Umbilical cord (tissue), 2 donors: ENCODE data around the gene HIP1R. TPM values are rescaled to one million over a fixed set of nuclear protein-coding genes. Genes with fewer than 3 reads are reported as not detected.

ENCODE experiments used
- DNase-seq: peaks from one replicate; pipeline ENCODE4 v3.0.0-alpha.2; 2015; ENCODE audit warnings: low spot score
- total RNA-seq: library from RNA; depleted of rRNA; stranded (reverse); fragments of >200 nt; gene quantifications from one replicate; pipeline ENCODE4 v1.2.3, GENCODE V29; 2014; ENCODE audit warnings: low replicate concordance; ENCODE audit not compliant: insufficient read depth

The HIP1R gene
- total RNA-seq, 1 donor from 2014 or later, result 12.0 TPM

DNA sequence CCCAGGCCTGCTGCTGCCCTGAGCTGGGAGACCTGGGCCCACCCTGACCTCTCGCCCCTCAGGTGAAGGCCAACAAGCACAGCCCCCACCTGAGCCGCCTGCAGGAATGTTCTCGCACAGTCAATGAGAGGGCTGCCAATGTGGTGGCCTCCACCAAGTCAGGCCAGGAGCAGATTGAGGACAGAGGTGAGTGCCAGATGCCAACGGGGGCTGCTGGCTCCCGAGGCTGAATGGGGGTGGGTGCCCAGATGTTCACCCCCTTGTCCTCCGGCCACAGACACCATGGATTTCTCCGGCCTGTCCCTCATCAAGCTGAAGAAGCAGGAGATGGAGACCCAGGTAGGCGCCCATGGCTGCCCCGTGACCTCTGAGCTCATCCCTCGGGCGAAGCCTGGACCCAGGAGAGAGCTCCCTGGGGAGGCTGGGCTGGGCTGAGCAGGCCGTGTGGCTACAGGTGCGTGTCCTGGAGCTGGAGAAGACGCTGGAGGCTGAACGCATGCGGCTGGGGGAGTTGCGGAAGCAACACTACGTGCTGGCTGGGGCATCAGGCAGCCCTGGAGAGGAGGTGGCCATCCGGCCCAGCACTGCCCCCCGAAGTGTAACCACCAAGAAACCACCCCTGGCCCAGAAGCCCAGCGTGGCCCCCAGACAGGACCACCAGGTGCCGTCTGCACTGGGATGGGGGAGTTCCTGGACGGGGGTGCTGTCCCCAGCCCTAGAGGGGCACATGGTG, 25.8 kb downstream of the HIP1R start:
- no peak for DNase-seq

DNA sequence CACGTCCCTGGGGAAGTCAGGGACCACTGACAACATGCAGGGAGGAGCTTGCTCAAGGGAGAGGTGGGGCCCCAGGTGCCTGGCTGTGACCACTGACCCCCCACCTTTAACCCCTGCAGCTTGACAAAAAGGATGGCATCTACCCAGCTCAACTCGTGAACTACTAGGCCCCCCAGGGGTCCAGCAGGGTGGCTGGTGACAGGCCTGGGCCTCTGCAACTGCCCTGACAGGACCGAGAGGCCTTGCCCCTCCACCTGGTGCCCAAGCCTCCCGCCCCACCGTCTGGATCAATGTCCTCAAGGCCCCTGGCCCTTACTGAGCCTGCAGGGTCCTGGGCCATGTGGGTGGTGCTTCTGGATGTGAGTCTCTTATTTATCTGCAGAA, 26.3 kb downstream of the HIP1R start:
- no peak for DNase-seq

DNA sequence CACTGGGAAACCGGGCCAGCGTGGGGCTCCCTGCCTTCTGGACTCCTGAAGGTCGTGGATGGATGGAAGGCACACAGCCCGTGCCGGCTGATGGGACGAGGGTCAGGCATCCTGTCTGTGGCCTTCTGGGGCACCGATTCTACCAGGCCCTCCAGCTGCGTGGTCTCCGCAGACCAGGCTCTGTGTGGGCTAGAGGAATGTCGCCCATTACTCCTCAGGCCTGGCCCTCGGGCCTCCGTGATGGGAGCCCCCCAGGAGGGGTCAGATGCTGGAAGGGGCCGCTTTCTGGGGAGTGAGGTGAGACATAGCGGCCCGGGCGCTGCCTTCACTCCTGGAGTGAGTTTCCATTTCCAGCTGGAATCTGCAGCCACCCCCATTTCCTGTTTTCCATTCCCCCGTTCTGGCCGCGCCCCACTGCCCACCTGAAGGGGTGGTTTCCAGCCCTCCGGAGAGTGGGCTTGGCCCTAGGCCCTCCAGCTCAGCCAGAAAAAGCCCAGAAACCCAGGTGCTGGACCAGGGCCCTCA, 26.9 kb downstream of the HIP1R start:
- no peak for DNase-seq

DNA sequence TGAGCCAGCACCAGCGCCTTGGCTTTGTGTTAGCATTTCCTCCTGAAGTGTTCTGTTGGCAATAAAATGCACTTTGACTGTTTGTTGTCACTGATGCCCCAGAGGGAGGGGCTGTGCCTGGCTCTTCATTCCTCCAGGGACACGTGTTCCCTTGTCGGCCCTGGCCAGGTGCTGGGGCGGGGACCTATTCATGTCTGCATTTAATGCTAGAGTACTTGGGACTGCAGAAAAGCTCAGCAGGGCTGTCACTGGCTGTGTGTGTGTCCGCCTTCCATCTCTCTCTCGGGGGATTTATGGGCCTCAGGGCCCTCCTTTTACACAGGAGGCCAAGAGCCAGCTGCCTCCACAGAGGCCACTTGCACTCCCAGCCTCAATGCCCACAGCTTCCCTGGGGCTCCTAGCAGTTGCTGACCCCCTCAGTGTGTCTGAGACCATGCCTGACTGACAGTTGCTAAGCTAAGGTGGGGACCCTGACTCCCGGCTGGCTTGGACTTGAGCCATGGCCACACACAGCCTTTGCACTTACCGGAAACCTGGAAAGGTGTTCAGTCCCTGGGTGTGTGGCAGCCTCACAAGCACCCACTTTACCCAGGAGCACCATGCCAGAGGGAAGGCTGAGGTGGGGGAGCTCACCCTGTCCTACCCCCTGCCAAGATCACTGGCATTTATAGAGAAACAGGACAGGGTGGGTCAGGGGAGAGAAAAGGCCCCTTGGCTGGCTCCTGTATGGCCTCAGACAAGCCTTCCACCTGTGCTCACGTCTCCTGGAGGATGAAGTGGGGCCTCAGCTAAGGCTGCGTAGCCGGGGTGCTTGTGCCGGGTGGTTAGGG, 27.8 kb downstream of the HIP1R start:
- DNase-seq, result no peak

DNA sequence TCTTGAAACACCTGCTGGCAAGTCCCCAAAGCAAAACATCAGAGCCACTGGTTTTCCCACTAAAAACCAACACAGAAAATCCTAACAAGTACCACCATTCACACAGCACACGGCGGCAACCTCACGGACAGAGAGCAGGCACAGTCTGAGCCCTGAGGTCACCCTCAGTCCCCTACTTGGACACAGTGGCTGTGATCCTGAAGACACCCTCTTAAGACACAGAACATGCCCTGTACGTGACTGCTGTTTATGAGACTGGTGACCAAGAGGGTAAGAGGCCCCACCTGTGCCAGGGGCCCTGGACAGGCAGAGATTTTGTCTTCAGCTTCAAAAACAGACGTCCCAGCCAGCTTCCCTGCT, 29.6 kb downstream of the HIP1R start:
- no peak for DNase-seq

DNA sequence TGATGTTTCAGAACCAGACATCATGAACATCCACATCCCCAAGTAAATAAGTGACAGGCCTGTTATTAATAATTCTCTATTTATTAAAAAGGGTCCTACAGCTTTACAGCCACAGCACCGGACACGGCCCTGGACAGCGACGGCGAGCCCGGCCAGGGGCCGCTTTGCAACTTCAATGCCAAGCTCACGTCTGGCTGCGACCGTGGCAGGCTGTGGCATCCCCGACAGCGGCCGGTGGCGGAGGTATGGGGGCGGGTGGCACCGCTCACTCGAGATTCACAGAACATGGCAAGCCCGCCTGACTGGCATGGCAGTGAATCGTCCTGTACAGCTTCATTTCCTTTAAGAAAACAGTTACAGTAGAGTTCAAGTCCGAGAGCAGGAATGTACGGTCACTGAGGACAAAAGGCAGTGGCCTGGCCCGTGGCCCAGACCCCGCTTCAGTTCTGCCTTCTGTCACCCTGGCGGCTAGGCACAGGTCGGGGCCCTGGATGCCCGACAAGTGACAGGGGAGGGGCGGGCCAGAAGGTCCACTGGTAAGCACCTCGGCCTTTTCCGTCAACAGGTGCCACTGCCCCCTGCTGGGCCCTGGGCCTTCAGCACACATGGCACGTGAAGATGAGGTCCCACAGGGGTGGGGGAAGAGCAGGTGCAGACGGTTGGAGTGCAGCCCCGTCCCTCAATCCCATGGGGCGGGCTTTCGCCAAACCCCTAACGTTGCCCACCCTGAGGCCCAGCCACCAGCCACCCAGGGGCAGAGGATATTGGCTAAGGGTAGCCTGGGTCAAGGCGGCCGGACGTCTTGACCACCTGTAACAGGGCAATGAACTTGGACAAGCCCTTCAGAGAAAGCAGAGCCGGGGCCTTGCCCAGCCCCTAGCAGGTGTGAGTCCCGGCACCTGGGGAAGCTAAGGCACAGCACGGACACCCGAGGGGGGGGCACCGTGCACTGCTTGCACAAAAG, 30.3 kb downstream of the HIP1R start:
- DNase-seq, result no peak

DNA sequence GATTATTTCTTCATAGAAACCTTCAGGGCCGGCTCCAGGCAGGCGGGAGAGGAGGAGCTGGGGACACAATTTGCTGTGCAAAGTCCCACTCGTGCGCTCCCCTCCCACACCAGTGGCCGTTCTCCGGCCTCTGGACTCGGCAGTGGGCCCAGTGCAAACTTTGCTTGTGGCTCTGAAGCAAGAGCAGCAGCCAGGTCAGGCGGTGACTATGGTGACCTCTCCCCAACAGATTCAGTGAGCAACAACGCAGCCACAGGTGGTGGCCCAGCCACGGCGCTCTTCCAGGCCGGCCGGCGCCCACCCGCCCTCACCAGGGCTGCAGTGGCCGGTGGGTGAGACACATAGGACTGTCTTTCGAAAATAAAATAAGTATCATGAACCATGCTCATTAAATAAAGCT, 31.1 kb downstream of the HIP1R start:
- DNase-seq, result no peak

DNA sequence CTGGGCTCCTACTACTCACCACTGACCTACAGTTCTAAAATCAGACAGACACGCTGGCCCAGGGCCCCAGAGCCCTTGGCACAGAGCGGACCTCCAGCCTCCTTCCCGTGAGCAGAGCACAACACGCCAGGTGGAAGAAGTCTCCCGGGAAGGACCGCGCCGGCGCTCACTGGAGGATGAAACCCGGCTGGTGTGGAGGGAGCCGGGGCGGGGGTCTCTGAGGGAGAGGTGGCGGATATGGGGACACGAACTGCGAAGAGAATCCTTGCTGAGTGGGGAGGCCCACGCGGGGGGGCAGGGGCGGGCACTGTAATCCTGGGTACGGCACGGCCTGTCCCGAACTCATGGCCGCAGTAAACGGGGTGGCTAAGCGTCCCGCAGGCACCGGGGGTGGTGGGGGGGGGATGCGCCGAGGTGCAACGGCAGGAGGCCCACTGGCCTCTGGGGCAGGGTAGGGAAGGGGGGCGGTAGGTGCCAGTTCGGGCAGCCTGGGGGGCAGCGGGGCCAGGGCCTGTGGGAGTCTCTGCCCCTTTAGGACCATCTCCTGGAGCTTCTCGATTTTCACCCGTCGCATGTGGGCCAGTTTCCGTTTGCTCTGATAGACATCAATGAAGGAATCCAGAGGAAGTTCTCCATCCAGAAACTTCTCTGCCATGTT, 31.8 kb downstream of the HIP1R start:
- DNase-seq, result no peak

DNA sequence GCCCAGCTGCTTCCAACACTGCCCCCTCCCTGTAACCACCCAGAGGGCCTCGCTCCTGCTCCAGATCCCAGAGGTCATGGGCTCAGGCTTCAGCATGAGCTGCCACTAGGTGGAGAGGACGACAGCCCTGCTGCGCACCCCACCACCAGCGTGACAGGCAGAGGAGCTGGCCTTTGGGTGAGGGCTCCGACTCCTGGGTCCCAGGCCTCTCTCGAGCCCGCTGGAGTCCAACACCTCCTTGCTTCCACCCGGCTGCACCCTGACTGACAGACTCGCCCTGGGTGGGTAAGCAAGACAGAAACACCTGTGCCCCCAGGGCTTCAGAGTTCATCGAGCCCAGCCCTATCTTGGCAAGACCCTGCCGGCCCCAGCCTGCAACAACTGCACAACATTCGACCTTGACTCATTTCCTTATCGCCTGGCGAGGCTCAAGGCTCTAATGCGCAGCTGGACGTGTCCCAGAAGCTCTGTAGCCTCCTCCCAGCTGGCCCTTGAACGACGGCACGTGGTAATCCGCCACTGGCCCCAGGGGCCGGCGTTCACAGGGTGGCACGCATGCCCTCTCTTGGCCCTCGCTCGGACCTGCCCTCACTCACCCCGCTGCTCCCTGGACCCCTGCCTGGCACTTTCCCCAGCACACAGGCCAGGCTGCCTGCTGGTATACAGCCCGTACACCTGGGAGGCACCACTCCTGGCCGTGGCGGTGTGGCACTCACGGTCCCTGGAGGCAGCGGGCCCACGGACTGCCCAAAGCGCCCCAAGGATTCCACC, 32.6 kb downstream of the HIP1R start:
- no peak for DNase-seq

DNA sequence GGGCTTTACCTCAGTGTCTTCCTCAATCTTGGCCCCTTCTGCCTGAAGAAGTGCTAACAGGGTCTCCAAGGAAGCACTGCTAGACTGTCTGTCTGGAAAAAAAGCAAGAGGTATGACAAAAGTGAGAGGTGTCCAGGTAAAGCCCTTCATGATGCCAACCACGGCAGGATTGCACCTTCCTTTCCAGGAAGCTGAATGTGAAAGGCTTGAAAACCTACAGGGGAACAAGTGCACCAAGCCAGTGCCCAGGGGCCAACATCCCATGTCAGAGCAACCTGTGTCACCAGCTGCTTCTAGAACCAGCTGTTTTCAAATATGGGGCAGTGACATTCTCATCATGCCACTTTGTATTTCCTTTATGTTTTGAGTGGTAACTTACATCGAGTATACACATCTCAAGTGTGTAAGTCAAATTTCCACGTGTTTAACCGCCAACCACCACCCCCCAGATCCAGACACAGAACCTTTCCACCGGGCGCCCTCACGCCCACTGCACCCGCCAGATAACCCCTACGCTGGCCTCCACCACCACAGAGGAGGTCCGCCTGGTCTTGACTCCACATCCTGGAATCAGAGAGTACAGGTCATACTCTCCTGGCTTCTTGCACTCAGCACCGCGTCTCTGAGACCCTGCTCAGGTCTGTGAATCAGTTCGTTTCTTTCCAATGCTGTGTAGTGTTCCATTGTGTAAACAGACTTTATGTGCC, 33.4 kb downstream of the HIP1R start:
- no peak for DNase-seq

DNA sequence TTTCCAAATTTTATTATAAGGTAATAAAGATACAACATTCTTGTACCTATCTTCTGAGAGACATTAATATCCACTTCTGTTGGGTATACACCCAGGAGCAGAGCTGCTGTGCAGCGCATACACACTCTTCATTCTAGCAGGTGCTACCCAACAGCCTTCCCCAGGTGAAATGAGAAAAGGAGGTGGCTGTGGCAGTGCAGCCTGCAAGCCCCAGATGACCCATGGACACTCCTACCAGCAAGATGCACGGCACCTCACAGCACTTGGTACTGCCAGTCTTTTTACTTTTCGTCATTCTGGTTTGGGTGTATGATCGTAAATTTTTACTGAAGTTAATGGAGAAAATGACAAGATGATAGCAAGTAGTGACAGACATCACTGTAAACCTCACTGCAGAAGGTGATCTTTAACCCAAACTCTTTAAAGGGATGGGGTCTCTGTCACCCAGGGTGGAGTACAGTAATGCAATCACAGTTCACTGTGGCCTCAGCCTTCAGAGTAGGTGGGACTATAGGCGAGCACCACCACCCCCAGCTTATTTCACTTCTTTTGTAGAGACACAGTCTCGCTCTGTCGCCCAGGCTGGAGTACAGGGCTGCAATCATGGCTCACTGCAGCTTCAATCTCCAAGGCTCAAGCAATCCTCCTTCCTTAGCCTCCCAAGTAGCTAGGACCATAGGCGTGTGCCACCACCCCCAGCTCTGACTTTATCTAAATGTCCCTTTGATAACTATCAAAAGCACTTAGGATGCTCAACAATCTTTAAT, 34.1 kb downstream of the HIP1R start:
- DNase-seq, result no peak

DNA sequence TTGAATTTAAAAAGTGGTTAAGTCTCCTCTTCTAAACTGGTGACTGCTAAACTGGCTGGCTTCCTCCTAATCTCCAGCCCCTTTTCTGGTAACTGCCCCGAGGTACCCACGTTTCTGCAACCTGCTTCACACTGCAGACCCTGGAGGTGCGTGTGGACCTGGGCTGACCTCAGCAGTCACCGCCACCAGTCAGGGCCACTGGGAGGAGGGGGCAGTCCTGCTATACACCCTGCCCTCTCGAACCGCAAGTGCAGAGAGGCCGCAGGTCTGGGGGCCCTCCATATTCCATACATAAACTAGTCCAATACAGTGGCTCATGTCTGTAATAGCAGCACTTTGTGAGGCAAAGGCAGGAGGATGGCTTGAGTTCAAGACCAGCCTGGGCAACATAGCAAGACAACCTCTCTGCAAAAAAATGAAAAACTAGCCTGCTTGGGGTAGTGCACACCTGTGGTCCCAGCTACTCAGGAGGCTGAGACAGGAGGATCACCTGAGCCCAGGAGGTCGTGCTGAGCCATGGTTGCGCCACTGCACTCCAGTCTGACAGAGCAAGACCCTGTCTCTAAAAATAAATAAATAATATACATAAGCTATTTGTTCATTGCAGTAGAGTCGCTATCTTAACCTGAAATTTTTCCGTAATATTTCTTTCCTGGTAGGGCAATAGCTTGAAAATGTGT, 35.0 kb downstream of the HIP1R start:
- DNase-seq, result no peak

DNA sequence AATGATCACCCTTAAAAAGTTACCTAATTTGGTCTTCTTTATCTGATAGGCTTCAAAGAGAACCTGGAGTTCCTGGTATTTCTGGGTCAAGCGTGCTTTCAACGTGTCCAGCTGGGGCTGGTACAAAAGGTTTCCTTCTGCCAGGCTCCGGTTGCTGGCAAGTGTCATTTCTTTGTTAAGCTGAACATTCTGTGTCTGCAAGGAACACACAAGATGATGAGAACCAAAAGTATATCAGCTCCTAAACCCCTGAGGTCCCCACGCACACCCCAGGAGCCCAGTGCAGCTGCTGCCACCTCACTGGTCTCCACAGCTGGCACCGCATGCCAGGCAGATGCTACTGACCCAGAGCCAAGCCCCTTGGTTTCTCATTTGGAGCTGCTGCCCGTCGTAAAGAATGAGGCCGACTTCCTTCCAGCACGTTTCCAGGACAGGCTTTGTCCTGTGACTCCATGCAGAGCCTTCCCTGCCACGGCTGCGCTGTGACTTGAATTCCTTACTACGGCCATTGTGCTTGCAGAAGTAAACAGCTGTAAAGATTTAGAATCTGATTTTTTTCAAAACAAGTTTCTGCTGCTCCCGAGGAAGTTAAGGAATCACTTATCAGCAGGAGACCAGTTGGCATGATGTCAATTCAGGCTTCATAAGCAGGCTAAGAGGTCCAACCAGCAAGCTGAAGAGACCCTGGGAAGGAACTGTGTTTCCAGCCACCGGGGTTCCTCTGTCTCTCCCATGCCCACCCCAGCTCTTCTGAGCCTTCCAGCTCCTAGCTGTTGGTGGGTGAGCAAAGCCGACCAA, 35.8 kb downstream of the HIP1R start:
- DNase-seq, result peak; percentile 81

DNA sequence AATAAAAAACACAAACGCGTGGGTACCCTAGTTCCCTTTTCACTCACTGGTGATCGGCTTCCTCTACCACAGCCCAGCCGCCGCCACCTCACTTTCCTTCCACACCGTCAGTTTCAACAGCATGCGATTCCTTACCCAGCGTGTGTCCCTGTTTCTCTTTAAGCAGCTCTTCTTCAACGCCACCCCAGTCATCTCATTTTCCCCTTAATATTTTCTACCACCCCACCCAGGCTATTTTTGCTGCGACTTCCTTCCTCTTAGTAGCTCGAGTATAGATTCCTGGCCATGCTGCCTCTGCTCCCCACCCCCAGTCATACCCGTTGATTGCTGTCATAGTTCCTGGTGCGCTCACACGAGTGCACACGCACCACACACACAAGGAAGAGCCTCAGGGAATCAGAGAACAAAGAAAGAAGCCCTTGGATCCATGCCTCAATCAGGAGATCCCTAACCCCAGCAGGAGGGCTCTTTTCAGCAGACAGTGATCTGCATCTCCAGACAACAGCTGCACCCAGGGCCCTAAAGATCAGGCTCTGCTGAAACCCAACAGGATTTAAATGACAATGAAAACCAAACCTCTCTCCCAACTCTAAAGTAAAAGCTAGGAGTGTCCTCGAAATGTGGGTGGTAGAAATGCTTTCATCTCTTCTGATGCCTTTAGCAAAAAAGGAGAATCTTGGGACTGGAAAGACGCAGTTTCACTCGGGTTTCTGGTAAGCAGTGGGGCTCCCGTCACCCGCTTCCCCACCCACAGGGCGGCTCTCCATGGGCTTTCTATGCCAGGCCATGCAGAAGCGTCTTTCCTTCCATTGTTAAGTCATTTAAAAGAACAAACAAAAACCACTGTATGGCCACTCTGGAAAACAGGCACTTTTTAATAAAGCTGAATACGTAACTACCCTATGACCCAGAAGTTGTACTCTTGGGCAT, 36.9 kb downstream of the HIP1R start:
- DNase-seq, result peak; percentile 88

DNA sequence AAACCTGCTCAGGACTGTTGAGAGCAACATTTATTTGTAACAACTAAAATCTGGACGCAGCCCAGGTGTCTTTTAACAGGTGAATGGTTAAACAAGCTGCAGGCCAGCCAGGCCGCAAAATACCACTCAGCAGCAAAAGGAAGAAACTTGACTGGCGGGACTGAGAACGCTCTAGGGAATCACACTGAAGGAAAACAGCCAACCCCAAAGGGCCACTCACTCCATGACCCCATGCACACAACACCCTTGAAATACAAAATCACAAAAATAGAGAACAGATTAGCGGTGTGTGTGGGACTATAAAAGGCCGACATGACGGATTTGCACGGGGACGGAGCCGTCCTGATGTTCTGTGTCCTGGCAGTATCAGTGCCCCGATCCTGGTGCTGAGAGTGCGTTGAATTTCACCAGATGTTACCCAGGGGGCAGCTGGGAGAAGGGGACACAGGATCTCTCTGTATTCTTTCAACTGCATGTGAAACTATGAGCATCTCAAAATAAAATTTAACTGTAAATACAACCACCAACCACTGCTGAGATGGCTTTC, 37.6 kb downstream of the HIP1R start:
- DNase-seq, result no peak

DNA sequence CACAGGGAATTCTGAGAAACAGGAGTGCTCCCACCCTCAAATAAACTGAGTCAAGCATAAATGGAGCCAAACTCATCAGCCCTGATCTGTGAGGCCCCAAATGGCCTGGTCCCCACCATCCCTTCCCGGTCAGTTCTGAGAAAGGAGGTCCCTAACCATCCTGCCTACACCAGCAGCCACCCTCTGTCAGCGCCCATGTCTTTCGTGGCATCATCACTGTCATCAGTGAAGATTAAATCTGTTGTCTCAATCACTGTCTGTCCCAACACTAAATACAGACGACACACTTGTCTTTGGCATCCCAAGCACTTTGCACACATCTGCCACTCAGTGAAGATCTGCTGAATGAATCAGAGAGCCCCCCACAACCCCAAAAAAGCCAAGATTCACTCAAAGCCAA, 38.3 kb downstream of the HIP1R start:
- no peak for DNase-seq
